AG10803 (cell line): ENCODE results near the gene WNT9A.
A peak's percentile ranks its signal among the peaks of the same experiment; 100 is the strongest.

Source experiments
- DNase-seq: peaks from one replicate; pipeline ENCODE4 v3.0.0; 2010; ENCODE audit warnings: low read depth
- H3K4me3 ChIP-seq: 2 replicates; pipeline ENCODE4 v1.5.1; 2011; ENCODE audit warnings: mild to moderate bottlenecking, low read length, control low read depth
- CTCF ChIP-seq: conservative IDR thresholded peaks from 2 replicates; pipeline ENCODE4 v1.5.1; 2011; ENCODE audit warnings: mild to moderate bottlenecking, low read length, control low read depth, inconsistent platforms

WNT9A gene

DNA sequence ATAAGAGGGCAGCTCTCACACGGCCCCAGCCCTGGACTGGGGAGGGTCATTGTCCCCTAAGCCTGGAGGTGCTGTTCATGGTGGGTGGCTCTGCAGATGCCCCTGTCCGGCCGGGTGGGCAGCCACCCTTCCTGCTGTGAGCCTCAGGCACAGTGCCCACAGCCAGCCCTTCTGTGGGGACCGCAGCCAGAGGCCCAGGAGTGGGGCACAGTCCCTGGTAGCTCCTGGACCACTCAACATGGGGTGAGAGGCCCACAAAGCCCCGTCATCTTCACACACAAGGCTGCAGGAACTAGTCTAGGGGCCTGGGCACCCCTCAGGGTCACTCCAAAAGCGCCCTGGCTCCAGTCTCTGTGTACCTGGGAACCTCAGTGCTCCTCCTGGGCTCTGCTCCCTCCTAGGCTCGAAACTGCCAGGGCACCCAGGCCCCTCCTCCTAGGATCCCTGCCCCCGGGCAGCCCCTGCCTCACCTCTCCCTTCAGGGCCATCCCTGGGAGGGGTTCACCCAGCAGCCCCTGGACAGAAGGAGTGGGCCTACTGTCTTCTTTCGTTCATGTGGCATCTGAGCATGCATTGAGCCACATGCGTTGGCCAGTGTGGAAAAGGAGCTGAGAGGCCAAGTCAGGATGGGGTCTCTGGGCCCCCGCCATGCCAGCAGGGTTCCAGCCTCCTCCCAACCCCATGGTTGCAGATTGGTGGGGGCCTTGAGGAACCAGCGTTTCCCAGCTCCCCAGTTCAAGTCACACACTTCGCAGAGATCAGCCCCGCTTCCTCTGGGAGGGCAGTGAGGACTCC is 43.0 kb downstream of the WNT9A start:
- no peak overlapping the region for H3K4me3 ChIP-seq
- no peak for TF ChIP-seq CTCF
- DNase-seq = no peak

- no peak for DNase-seq
- TF ChIP-seq CTCF = no peak
- H3K4me3 ChIP-seq = no peak overlapping the region
These were observed 43.9 kb downstream of the WNT9A start for GRCh38 chr1:227903614-227904501.

DNA sequence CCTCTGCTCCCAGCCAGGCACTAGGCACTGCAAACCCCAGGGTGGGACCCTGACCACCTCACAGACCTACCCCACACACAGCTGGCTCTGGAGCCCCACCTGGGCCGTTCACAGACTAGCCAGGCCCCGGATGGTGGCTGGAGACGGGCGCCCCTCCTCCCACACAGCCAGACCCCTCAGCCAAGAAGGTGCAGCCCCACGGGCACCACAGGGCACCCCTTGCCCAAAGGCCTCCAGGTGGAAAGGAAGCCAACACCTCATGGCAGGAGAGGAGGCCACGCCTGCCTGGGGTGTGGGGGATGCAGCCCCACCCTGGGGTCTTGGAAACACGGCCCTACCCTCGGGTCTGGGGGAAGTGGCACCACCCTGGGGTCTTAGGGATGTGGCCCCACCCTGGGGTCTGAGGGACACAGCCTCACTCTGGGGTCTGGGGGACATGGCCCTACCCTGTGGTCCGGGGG is 44.6 kb downstream of the WNT9A start:
- H3K4me3 ChIP-seq = no peak overlapping the region
- TF ChIP-seq CTCF = no peak
- no peak for DNase-seq

GRCh38 chr1:227902641-227902990 is 45.1 kb downstream of the WNT9A start:
- no peak overlapping the region for H3K4me3 ChIP-seq
- no peak for DNase-seq
- TF ChIP-seq CTCF = no peak

- no peak overlapping the region for H3K4me3 ChIP-seq
- DNase-seq = peak; percentile 21
- 0 out of 2 replicates have a peak, but pooled peaks have one; percentile 13 for TF ChIP-seq CTCF
These were observed 45.7 kb downstream of the WNT9A start for GRCh38 chr1:227901906-227902640.

DNA sequence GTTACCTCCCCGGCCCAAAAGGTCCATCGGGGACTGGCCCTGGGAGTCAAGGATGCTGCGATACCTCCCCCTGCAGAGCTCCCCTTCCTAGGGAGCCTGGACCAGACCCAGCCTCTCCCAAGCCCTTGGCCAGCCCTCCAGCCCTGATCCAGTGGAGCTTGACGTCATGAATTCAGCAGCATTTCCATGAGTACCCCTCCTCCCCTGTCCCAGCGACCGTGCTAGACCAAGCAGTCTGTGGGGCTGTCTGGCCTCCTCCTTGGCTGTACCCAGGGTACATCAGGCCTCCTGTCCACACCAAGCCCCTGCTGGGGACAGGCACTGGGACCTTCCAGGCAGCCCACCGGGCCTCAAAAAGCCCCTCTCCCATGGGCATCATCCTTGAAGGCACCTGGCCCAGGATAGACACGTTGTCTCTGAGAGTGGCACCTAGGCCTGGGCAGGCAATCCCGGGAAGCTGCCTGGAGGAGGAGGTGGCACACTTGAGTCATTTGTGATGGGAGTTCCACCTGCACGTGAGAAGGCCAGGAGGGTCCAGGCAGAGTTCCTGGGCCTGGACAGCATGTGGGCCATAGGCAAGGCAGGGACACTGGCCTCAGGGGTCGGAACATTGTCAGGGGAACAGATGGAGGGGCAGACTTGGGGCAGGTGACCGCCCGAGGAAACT is 46.4 kb downstream of the WNT9A start:
- no peak for TF ChIP-seq CTCF
- DNase-seq = no peak
- no peak overlapping the region for H3K4me3 ChIP-seq
